NB4 (cell line): ENCODE results near the gene MARK3.

Experiments
- DNase-seq: peaks from one replicate; pipeline ENCODE4 v3.0.0; 2010; ENCODE audit warnings: low read depth
- H3K4me3 ChIP-seq: one replicate; pipeline ENCODE4 v1.5.1; 2011; ENCODE audit warnings: mild to moderate bottlenecking, low read depth, low read length, moderate library complexity
- CTCF ChIP-seq: IDR thresholded peaks from one replicate; pipeline ENCODE4 v1.5.1; 2012; ENCODE audit warnings: low read depth, low read length
- MAX ChIP-seq: IDR thresholded peaks from 2 replicates; pipeline ENCODE4 v1.6.1; 2011; ENCODE audit warnings: low read depth, low read length
- MYC ChIP-seq: IDR thresholded peaks from 2 replicates; pipeline ENCODE4 v1.6.1; 2011; ENCODE audit warnings: low read depth, low read length
- POLR2A ChIP-seq: IDR thresholded peaks from 2 replicates; pipeline ENCODE4 v1.6.1; 2011; ENCODE audit warnings: mild to moderate bottlenecking; ENCODE audit not compliant: insufficient read length; ENCODE audit errors: extremely low read depth

Gene MARK3

GRCh38 chr14:103385152-103385928 is at the start of gene MARK3:
Gene MARK3 (plus strand): TSS chr14:103385415. CDS start chr14:103386030, 615 bp downstream.
- peak within 1 kb of the TSS; percentile 92 for H3K4me3 ChIP-seq
- TF ChIP-seq CTCF (peak; percentile 9), POLR2A (peak; percentile 77), MAX (no peak; the same call in 1 of the 2 replicates), MYC (peak; percentile 36; the same call in 1 of the 2 replicates)
- peak; percentile 98 for DNase-seq

GRCh38 chr14:103336191-103336590 is 49.0 kb upstream of the MARK3 start:
- TF ChIP-seq CTCF (no peak), POLR2A (no peak), MAX (no peak), MYC (no peak)
- peak overlapping the region; percentile 93 for H3K4me3 ChIP-seq

GRCh38 chr14:103337794-103338193 is 47.4 kb upstream of the MARK3 start:
- TF ChIP-seq MAX = no peak
- TF ChIP-seq POLR2A = no peak
- no peak for TF ChIP-seq CTCF
- TF ChIP-seq MYC = no peak
- DNase-seq = no peak
- no peak overlapping the region for H3K4me3 ChIP-seq

More at GRCh38 chr14:103336191-103336590, 49.0 kb upstream of the MARK3 start:
- no peak for DNase-seq

GRCh38 chr14:103339561-103339960 is 45.7 kb upstream of the MARK3 start:
- H3K4me3 ChIP-seq = no peak overlapping the region
- no peak for DNase-seq
- no peak for TF ChIP-seq POLR2A
- no peak for TF ChIP-seq CTCF
- TF ChIP-seq MYC = no peak
- no peak for TF ChIP-seq MAX

- H3K4me3 ChIP-seq = no peak overlapping the region
- no peak for DNase-seq
- no peak for TF ChIP-seq MAX
- no peak for TF ChIP-seq MYC
- no peak for TF ChIP-seq CTCF
- TF ChIP-seq POLR2A = no peak
Measured at GRCh38 chr14:103340480-103341212, 44.6 kb upstream of the MARK3 start.
